Left renal cortex interstitium (tissue), 4 donors: ENCODE results near the gene KCNN1. TPM values are rescaled to one million over a fixed set of nuclear protein-coding genes. Genes with fewer than 3 reads are reported as not detected.

ENCODE experiments used
- DNase-seq, 4 donors: peaks; one replicate each; pipeline ENCODE4 v3.0.0-alpha.2; 2013; ENCODE audit warnings: low read depth in 4 of 4, low spot score in 2 of 4, missing footprints in 1 of 4
- polyA plus RNA-seq, 4 donors: library from polyadenylated mRNA; unstranded; fragments of 120-200 nt; gene quantifications; one replicate each; pipeline ENCODE4 v1.2.1, GENCODE V29; 2013; ENCODE audit not compliant: insufficient read length in 4 of 4

KCNN1 gene
- polyA plus RNA-seq, 4 donors: 5.6 to 8.4 (median 7.0) TPM

GRCh38 chr19:17946965-17947784 is 19.7 kb upstream of the KCNN1 start:
- no peak for DNase-seq

GRCh38 chr19:17947815-17948513 is 18.9 kb upstream of the KCNN1 start:
- peak in 3 of 4 donors; percentile 87 to 90 (median 89) for DNase-seq

- no peak for DNase-seq
These were observed 18.4 kb upstream of the KCNN1 start for GRCh38 chr19:17948514-17948900.

DNA sequence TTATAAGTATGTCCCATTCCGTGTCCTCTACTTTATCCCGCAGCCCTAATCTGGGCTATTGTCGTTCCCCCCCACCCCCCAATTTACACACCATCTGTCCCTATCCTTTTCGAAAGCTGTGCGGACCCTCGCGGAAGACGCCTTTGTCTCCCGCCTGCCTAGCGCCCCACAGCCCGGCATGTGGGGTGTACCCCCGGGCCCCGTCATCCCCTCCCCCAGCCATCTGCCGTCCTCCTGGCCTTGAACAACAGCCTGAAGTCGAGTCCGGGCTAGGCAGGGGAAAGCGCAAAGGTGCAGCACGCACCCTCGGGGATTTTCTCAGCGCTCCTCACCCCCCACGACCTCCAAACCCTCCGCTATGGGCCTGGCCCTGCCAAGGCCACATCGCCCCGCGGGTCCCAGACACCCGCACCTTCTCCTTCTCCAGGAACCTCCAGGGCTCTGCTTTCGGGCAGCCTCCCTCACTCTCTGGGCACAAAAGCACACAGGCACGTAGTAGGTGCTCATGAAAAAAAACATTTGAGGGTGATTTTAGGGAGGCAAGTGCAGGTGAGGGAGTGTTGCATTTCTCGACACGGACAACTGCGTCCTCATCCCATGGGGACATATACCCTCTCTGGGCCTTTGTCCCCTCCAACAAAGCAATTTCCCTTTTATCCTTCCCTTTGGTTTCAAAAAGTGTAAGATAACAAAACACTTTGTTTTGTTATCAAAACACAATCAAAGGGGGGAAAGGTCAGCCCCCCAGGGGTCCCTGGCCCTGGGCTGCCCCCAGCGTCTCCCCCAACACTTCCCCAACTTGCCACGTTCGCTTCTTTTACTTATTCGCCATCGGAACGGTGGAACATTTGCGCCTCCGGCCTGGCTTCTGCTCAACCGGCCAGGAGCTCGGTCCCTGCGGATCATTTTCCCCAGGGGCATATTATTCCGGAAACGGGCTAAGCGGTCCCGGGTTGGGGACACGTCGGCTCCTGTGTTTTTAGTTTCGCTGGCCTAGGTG is 17.7 kb upstream of the KCNN1 start:
- no peak for DNase-seq

- no peak for DNase-seq
These were observed 17.0 kb upstream of the KCNN1 start for GRCh38 chr19:17949956-17950309.

DNA sequence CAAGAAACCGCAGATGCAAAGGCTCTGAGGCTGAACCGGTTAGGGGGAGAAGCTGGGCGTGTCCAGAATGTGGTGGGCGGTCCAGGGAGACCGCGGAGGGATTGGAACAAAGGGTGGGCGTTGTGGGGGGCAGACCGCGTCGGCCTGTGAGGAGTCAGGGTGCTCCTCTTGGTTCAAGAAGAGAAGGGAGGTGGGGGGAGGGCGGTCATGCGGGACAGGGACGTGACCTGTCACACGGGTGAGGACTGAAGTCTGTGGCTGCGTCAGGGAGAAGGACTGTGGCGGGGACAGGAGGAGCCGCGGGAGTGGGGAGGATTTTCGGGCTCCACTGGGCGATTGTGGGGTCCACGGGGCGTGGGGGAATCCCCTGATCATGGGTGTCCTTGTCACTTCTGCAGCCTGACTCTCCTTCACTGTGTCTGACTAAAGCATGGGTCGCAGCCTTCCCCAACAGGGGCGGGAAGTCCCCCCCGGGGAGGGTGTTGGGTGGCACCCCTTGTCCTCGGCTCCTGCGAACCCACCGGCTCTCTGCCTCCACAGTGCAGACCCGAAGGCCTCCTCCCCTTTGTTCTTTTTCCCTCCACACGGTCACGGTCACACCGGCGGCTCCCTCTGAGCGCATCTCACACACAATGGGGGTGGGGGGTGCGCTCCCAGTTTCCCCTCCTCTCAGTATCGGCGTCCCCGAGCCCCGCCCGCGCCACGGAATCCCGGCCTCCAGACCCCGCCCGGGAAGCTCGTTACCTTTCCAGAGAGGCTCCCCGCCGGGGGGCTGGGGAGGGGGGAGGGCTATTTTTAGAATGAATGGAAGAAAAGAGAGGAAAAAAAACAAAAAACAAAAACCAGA is 16.4 kb upstream of the KCNN1 start:
- no peak for DNase-seq

DNA sequence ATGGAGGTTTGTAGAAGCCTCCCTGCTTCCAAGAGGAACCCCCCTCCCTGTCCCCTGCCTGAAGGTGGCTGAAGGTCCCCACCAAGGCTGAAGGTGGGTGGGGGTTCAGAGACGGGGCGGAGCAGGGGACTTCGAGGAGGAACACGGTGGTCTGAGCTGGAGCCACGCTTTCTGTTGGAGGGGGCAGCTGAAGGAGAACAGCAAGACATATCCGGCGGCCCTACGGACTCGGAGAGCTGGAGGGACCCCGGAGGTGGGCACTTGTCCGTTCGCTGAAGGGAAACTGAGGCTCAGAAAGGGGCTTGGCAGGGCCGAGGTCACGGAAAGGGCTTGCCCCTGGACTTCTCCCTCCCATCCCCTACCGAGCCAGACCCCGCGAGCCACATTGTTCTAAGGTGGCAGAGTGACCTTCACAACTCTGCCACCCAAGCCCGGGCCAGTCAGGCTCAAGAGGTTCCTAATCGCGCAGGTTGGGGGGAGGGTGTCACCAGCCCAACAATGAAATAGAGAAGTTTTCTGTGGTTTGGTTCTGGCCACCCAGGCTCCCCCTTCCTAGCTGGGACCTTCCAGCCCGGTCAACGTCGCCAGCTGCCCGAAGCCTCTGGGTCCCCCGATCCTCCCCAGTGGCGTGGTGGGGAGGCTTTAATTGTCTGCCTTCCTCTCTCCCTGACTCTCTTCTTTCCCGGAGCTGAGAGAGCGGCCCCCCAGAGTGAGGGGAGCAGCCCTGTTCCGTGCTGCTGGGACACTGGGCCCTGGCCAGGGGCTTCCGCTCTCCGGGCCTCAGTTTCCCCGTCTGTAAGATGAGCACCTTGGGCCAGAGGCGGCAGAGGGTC is 15.5 kb upstream of the KCNN1 start:
- DNase-seq: no peak

DNA sequence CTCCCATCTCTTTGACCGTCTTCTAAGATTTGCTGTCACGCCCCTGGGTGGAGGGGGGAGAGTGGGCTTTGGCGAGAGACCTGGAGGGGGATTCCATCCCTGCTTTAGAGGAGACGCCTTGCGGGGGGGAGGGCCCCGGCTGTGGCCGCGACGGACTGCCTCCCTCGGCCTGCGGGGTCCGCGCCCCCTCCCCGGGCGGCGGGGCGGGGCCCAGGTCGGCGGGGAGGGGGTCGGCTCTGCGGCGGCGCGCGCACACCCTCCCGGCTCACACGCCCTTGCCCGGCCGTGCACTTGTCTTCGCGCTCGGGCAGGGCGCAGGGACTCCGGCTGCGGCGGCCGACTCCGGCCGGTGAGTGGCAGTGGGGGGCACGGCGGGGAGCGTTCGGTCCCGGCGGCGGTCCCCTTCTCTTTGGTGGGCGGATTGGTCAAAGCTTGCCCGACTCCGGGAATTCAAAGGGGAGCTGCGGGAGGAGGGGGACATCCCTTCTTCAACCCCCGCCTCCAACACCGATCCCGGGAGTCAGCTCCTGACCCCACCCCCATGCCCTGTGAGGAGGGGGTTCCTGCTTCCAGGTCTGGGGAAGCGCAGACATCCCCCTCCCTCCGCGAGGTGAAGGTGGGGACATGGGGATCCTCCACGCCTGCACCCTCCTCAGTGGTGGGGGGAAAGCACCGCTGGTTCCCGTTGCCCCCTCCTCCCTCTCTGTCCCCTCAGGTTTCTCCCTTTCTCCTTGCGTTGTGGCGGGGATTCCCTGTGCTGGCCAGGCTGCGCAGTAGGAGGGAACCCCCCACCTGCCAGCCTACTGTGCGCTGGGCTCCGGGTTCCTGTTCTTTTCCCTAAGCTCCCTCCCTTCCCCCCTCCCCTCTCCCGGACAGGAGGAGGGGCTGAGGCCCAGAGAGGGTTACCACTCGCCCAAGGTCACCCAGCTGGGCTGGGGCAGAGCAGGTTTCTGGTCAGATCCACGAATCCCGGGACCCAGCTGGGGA is 14.6 kb upstream of the KCNN1 start:
- DNase-seq: no peak

- no peak for DNase-seq
These were observed 13.5 kb upstream of the KCNN1 start for GRCh38 chr19:17953316-17953801.

DNA sequence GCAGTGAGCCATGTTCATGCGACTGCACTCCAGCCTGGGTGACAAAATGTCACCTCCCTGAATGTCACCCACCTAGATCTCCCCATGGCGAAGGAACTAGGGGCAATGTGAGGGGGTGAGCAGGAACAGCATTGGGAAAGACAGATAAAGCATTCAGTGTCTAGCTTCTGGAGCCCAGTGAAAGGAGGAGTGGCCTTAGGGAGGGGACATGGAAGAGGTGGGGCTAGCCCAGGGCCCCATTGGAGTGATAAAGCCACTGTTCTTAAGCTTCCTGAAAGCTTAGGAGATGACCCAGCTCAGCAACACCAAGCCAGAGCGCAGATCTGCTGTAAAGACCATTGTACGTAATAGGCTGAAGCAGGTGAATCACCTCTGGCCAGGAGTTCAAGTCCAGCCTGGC is 13.0 kb upstream of the KCNN1 start:
- no peak for DNase-seq

DNA sequence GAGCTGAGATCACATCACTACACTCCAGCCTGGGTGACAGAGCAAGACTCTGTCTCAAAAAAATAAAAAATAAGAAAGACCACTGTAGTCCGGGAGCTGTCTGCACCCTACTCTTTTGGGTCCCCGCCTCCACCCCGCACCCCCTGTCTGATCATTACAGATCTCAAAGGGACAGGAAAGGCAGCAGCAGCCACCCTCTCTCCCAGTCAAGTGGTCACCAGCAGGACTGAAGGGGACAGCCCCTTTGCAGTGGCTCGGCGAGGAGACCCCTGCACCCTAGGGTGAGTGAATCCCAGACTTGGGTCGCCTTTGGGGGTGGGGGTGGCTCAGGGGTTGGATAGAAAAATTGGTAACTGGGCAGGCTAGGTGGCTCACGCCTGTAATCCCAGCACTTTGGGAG is 12.5 kb upstream of the KCNN1 start:
- no peak for DNase-seq

DNA sequence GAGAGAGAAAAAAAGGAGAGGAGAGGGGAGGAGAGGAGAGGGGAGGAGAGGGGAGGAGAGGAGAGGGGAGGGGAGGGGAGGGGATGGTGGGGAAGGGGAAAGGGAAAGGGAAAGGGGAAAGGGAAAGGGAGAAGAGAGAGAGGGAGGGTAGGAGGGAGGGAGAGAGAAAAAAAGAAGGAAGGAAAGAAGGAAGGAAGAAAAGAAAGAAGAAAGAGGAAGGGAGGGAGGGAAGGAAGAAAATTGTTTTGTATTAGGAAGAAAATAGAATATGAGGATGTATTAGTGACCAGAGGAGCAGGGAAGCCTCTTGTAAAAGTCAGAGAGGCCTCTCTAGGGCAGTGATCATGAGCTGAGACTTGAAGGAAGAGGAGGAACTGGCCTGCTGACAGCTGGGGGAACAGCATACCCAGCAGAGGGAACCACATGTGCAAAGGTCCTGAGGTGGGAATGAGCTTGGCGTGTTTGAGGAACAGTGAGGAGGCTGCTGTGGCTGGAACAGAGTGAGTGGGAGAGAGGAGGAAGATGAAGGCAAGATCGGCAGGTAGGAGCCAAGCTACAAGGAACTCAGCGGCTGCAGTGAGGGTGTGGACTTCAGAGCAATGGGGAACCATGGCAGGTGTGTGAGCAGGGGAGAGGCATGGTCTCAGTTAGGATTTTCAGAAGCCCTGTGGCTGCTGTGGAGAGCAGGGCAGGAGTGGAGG is 9.6 kb upstream of the KCNN1 start:
- no peak for DNase-seq

GRCh38 chr19:17957885-17958284 is 9.0 kb upstream of the KCNN1 start:
- DNase-seq: no peak

- no peak for DNase-seq
These were observed 2.8 kb upstream of the KCNN1 start for GRCh38 chr19:17963936-17964691.

DNA sequence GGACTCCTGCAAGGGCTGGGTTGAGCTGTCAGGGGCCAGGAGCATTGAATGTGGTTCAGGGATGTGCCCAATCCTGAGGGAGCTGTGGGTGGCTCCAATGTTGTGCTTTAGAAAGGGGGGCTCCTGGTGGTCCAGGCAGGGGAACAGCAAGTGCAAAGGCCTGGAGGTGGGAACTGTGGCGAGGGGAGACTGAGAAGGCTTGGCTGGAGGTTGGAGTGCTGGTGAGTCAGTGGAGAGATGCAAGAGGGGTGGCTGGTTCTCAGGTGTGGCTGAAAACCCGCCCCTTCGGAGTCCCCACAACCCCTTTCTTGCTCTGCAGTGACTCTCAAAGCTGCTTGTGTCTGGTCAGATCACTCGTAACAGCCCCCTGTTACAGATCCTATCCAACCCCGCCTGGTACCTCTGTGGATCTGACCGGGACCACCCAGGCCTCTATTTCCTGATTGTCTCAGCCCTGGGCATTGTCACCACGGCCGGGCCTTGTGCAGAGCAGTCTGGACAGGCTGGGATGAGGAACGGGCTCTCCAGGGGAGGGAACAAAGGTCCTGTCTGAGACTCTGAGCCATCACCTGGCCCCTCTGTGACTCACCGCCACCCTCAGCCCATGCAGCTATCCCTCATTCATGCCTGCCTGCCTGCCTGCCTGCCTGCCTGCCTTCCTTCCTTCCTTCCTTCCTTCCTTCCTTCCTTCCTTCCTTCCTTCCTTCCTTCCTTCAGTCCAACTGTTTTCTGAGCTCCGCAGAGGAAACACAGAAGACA is 1.4 kb upstream of the KCNN1 start:
- DNase-seq: no peak

- DNase-seq: no peak
These were observed 801 bp upstream of the KCNN1 start for GRCh38 chr19:17966129-17966483.
